ENCODE results near the gene SPANXD. TPM values are rescaled to one million over a fixed set of nuclear protein-coding genes. Genes with fewer than 3 reads are reported as not detected.

Gene SPANXD
- total and polyA plus RNA-seq, 4 donors, result not detected

GRCh38 chrX:141732031-141732430, 33.5 kb upstream of the SPANXD start:
- TF ChIP-seq, protein P1, sequence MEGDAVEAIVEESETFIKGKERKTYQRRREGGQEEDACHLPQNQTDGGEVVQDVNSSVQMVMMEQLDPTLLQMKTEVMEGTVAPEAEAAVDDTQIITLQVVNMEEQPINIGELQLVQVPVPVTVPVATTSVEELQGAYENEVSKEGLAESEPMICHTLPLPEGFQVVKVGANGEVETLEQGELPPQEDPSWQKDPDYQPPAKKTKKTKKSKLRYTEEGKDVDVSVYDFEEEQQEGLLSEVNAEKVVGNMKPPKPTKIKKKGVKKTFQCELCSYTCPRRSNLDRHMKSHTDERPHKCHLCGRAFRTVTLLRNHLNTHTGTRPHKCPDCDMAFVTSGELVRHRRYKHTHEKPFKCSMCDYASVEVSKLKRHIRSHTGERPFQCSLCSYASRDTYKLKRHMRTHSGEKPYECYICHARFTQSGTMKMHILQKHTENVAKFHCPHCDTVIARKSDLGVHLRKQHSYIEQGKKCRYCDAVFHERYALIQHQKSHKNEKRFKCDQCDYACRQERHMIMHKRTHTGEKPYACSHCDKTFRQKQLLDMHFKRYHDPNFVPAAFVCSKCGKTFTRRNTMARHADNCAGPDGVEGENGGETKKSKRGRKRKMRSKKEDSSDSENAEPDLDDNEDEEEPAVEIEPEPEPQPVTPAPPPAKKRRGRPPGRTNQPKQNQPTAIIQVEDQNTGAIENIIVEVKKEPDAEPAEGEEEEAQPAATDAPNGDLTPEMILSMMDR (IDR thresholded peaks at IDR 0.05; ENCODE audit: control extremely low read depth, extremely low read depth), result no peak
- peaks cover 0 to 3% (median 0%) of the 10 kb centered on the region in 3 donors for H3K27me3 ChIP-seq (ENCODE audit: control insufficient read depth in 3 of 3, insufficient read depth in 3 of 3, low read length in 2 of 3)
- H3K27ac ChIP-seq (ENCODE audit: low read depth in 1 of 2, low read length in 1 of 2), result no peak overlapping the region
- H3K4me3 ChIP-seq, result no peak overlapping the region
- 60 to 82% methylated on average over 2 of the region's 2 CpGs for WGBS, 2 donors
- H3K9me3 ChIP-seq (ENCODE audit: control insufficient read depth in 4 of 4, insufficient read depth in 3 of 4, low read length in 3 of 4), result no peaks in the 10 kb centered on the region
- no peak overlapping the region for H3K9ac ChIP-seq (ENCODE audit: insufficient read depth in 1 of 2, low read length in 2 of 2)
- peak in 1 of 3 donors; percentile 9 for DNase-seq
- H3K36me3 ChIP-seq (ENCODE audit: control insufficient read depth in 4 of 4, insufficient read depth in 4 of 4, low read length in 4 of 4), result no peaks in the 10 kb centered on the region
- no peak for ATAC-seq (ENCODE audit: insufficient read depth, low FRiP score)
- H3K4me1 ChIP-seq (ENCODE audit: control insufficient read depth in 5 of 5, insufficient read depth in 5 of 5, low read length in 5 of 5), result no peaks in the 10 kb centered on the region

DNA sequence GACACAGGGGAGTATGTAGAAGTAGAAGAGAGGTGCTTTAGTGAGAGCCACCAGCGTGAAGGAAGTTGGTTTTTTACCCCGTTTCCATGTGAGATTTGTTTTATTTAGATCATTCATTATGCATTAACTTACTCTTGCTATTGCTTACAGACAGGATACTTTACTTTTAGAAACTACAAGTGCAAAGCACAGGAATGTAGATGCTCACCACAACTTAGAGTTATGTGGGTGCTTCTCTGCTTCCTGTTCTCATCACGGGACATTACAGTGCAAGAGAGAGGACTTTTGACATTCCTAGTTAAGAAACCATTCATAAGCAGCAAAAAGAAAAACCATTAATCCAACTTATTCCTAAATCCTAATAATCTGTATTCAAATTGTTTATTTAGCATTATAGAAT, 25.6 kb upstream of the SPANXD start:
- no peak for ATAC-seq (ENCODE audit: insufficient read depth, low FRiP score)

GRCh38 chrX:141714680-141715079, 16.1 kb upstream of the SPANXD start:
- TF ChIP-seq, protein P1 (IDR thresholded peaks at IDR 0.05; ENCODE audit: control extremely low read depth, extremely low read depth), result no peak
- Histone ChIP-seq H3K4me3 (no peak overlapping the region), H3K9ac (ENCODE audit: insufficient read depth in 1 of 2, low read length in 2 of 2) (no peak overlapping the region), H3K4me1 (ENCODE audit: control insufficient read depth in 5 of 5, insufficient read depth in 5 of 5, low read length in 5 of 5) (no peaks in the 10 kb centered on the region), H3K27me3 (ENCODE audit: control insufficient read depth in 3 of 3, insufficient read depth in 3 of 3, low read length in 2 of 3) (no peaks in the 10 kb centered on the region), H3K9me3 (ENCODE audit: control insufficient read depth in 4 of 4, insufficient read depth in 3 of 4, low read length in 3 of 4) (peaks cover 0 to 2% (median 0%) of the 10 kb centered on the region in 4 donors), H3K27ac (ENCODE audit: low read depth in 1 of 2, low read length in 1 of 2) (no peak overlapping the region), H3K36me3 (ENCODE audit: control insufficient read depth in 4 of 4, insufficient read depth in 4 of 4, low read length in 4 of 4) (no peaks in the 10 kb centered on the region)
- ATAC-seq (ENCODE audit: insufficient read depth, low FRiP score) (no peak), DNase-seq (no peak)
- 51 to 56% methylated on average over 3 of the region's 3 CpGs for WGBS, 2 donors

More for the DNA sequence above, 25.6 kb upstream of the SPANXD start:
- Histone ChIP-seq H3K9me3 (ENCODE audit: control insufficient read depth in 4 of 4, insufficient read depth in 3 of 4, low read length in 3 of 4) (peaks cover 0 to 2% (median 0%) of the 10 kb centered on the region in 4 donors), H3K27ac (ENCODE audit: low read depth in 1 of 2, low read length in 1 of 2) (no peak overlapping the region), H3K36me3 (ENCODE audit: control insufficient read depth in 4 of 4, insufficient read depth in 4 of 4, low read length in 4 of 4) (no peaks in the 10 kb centered on the region), H3K4me3 (no peak overlapping the region), H3K27me3 (ENCODE audit: control insufficient read depth in 3 of 3, insufficient read depth in 3 of 3, low read length in 2 of 3) (peaks cover 0 to 6% (median 0%) of the 10 kb centered on the region in 3 donors), H3K9ac (ENCODE audit: insufficient read depth in 1 of 2, low read length in 2 of 2) (no peak overlapping the region), H3K4me1 (ENCODE audit: control insufficient read depth in 5 of 5, insufficient read depth in 5 of 5, low read length in 5 of 5) (no peaks in the 10 kb centered on the region)
- TF ChIP-seq, protein P1 (IDR thresholded peaks at IDR 0.05; ENCODE audit: control extremely low read depth, extremely low read depth), result no peak
- DNase-seq, result no peak
- 54 to 64% methylated on average over 3 of the region's 3 CpGs for WGBS, 2 donors

DNA sequence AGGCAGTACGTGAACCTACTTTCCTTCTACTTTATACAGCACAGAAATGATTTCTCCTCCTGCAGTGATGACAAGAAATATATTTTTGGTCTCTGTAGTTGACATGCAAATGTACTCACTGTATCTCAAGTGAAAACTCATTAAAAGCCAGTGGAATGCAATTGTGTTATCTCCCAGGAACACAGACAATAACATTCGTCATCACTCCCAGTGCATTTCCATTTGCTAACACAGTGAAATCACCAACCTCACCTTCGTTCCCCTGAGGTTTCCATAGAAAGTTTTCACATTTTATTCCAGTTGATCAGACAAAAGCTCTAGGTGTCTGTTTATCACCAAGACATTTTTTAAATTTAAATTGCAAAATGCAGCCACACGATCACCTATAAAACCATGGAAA, 2.5 kb upstream of the SPANXD start:
- ATAC-seq (ENCODE audit: insufficient read depth, low FRiP score) (no peak), DNase-seq (no peak)
- Histone ChIP-seq H3K4me1 (ENCODE audit: control insufficient read depth in 5 of 5, insufficient read depth in 5 of 5, low read length in 5 of 5) (no peaks in the 10 kb centered on the region), H3K36me3 (ENCODE audit: control insufficient read depth in 4 of 4, insufficient read depth in 4 of 4, low read length in 4 of 4) (no peaks in the 10 kb centered on the region), H3K9ac (ENCODE audit: insufficient read depth in 1 of 2, low read length in 2 of 2) (no peak overlapping the region), H3K9me3 (ENCODE audit: control insufficient read depth in 4 of 4, insufficient read depth in 3 of 4, low read length in 3 of 4) (no peaks in the 10 kb centered on the region), H3K27ac (ENCODE audit: low read depth in 1 of 2, low read length in 1 of 2) (no peak overlapping the region), H3K27me3 (ENCODE audit: control insufficient read depth in 3 of 3, insufficient read depth in 3 of 3, low read length in 2 of 3) (no peaks in the 10 kb centered on the region), H3K4me3 (no peak overlapping the region)
- TF ChIP-seq, protein P1 (IDR thresholded peaks at IDR 0.05; ENCODE audit: control extremely low read depth, extremely low read depth), result no peak
- 69 to 80% methylated on average over 4 of the region's 4 CpGs for WGBS, 2 donors

All from lung (tissue), 12 donors.